GM12874 (cell line): ENCODE measurements around the gene CFAP70.

ENCODE experiments used
- CTCF ChIP-seq: IDR thresholded peaks from 2 replicates; pipeline ENCODE4 v1.5.1; 2011; ENCODE audit warnings: low read depth, mild to moderate bottlenecking, control low read depth, low read length, moderate library complexity; ENCODE audit not compliant: insufficient read depth

CFAP70 gene

GRCh38 chr10:73218431-73219191 lies 140.1 kb downstream of the CFAP70 start:
- 0 out of 2 replicates have a peak, but pooled peaks have one; percentile 18 for TF ChIP-seq CTCF

- no peak for TF ChIP-seq CTCF
These were observed 141.0 kb downstream of the CFAP70 start for GRCh38 chr10:73217628-73218027.

GRCh38 chr10:73215749-73216148 lies 142.9 kb downstream of the CFAP70 start:
- no peak for TF ChIP-seq CTCF

- TF ChIP-seq CTCF: no peak
These were observed 147.4 kb downstream of the CFAP70 start for GRCh38 chr10:73211106-73211811.

- no peak for TF ChIP-seq CTCF
These were observed 148.1 kb downstream of the CFAP70 start for GRCh38 chr10:73210395-73211105.

GRCh38 chr10:73209705-73210104 lies 149.0 kb downstream of the CFAP70 start:
- no peak for TF ChIP-seq CTCF

GRCh38 chr10:73207883-73208282 lies 150.8 kb downstream of the CFAP70 start:
- TF ChIP-seq CTCF: no peak
